SK-N-SH (cell line): ENCODE data around the gene HAPLN2. TPM values are rescaled to one million over a fixed set of nuclear protein-coding genes. Genes with fewer than 3 reads are reported as not detected.

Experiments used
- CTCF ChIA-PET: fragments of 300-600, 350-600 bp; formaldehyde crosslinking; extraction: SDS; loops from one replicate; lab custom pipeline; 2021; lab: Yijun Ruan, JAX
- POLR2A ChIA-PET: fragments of 350-600 bp; sonication (Branson Sonifier 250); formaldehyde crosslinking; extraction: SDS; loops from one replicate; lab custom pipeline; 2020; ENCODE audit warnings: antibody characterized with exemption, inconsistent platforms; lab: Yijun Ruan, JAX
- DNase-seq: peaks from one replicate; pipeline ENCODE4 v3.0.0; 2012
- H2AFZ ChIP-seq: fragments of 200-600 bp; sonication (generic); 2 replicates; pipeline ENCODE4 v1.8.1; 2016; ENCODE audit warnings: antibody characterized with exemption, mild to moderate bottlenecking, low read depth
- H3F3A ChIP-seq: fragments of 200-600 bp; sonication (generic); replicated peaks from 2 replicates; pipeline ENCODE3; 2016; ENCODE audit warnings: antibody characterized with exemption, mild to moderate bottlenecking; ENCODE audit not compliant: insufficient read depth
- H3K27ac ChIP-seq, 2 experiments: fragments of 200-500 bp in 1 of 2; fragments of 200-600 bp in 1 of 2; sonication (Bioruptor generic) in 1 of 2; sonication (generic), shearing (Covaris generic) in 1 of 2; 2 replicates each; pipeline versions ENCODE4 v1.5.1 to v1.6.1; 2014 to 2016; ENCODE audit warnings: low read depth in 2 of 2, inconsistent platforms in 1 of 2, low read length in 1 of 2, mild to moderate bottlenecking in 1 of 2, mixed read lengths in 1 of 2
- H3K27me3 ChIP-seq: fragments of 200-600 bp; sonication (generic), shearing (Covaris generic); 2 replicates; pipeline ENCODE4 v1.6.1; 2016; ENCODE audit warnings: mixed run types; ENCODE audit not compliant: insufficient read depth
- H3K36me3 ChIP-seq, 2 experiments: fragments of 200-500 bp in 1 of 2; fragments of 200-600 bp in 1 of 2; sonication (Bioruptor generic) in 1 of 2; sonication (generic) in 1 of 2; replicated peaks in 1 of 2; 2 replicates each; pipeline versions ENCODE3 to v1.5.1; 2014 to 2016; ENCODE audit warnings: low read length in 1 of 2, mild to moderate bottlenecking in 1 of 2; ENCODE audit not compliant: insufficient read depth in 2 of 2, control insufficient read depth in 1 of 2
- H3K4me1 ChIP-seq, 2 experiments: fragments of 200-500 bp in 1 of 2; fragments of 200-600 bp in 1 of 2; sonication (Bioruptor generic) in 1 of 2; sonication (generic), shearing (Covaris generic) in 1 of 2; 2 replicates each; pipeline versions ENCODE4 v1.5.1 to v1.6.1; 2014 to 2016; ENCODE audit warnings: low read depth in 1 of 2, low read length in 1 of 2, mixed run types in 1 of 2; ENCODE audit not compliant: insufficient read depth in 2 of 2, control insufficient read depth in 1 of 2
- H3K4me2 ChIP-seq: fragments of 200-600 bp; sonication (generic), shearing (Covaris generic); 2 replicates; pipeline ENCODE4 v1.6.1; 2017; ENCODE audit warnings: mixed run types
- H3K4me3 ChIP-seq, 2 experiments: fragments of 200-500 bp in 1 of 2; fragments of 200-600 bp in 1 of 2; sonication (Bioruptor generic) in 1 of 2; sonication (generic), shearing (Covaris generic) in 1 of 2; 2 replicates each; pipeline versions ENCODE4 v1.5.1 to v1.8.1; 2014 to 2016; ENCODE audit warnings: low read depth in 2 of 2, inconsistent platforms in 1 of 2, low read length in 1 of 2, mild to moderate bottlenecking in 1 of 2, mixed read lengths in 1 of 2, moderate library complexity in 1 of 2
- H3K79me2 ChIP-seq: fragments of 200-600 bp; sonication (generic); 2 replicates; pipeline ENCODE4 v1.8.1; 2017; ENCODE audit warnings: mild to moderate bottlenecking; ENCODE audit not compliant: insufficient read depth
- H3K9ac ChIP-seq: fragments of 200-600 bp; sonication (generic); 2 replicates; pipeline ENCODE4 v1.6.1; 2017; ENCODE audit warnings: mixed run types
- H3K9me2 ChIP-seq: fragments of 200-600 bp; sonication (generic); 2 replicates; pipeline ENCODE4 v1.6.1; 2017; ENCODE audit warnings: mixed run types
- H3K9me3 ChIP-seq: fragments of 200-600 bp; sonication (generic); 2 replicates; pipeline ENCODE4 v1.6.1; 2017; ENCODE audit warnings: mixed run types, mild to moderate bottlenecking, moderate library complexity
- H4K20me1 ChIP-seq: fragments of 200-600 bp; sonication (generic); 2 replicates; pipeline ENCODE4 v1.6.1; 2017; ENCODE audit warnings: mild to moderate bottlenecking, mixed run types; ENCODE audit not compliant: insufficient read depth
- CTCF ChIP-seq: fragments of 200-600 bp; sonication (generic); IDR thresholded peaks from 2 replicates; pipeline ENCODE4 v1.6.1; 2017; ENCODE audit warnings: antibody characterized with exemption, mild to moderate bottlenecking, moderate library complexity
- EZH2phosphoT487 ChIP-seq: fragments of 200-600 bp; sonication (generic); IDR thresholded peaks from 2 replicates; pipeline ENCODE4 v1.6.1; 2017; ENCODE audit warnings: low read depth, mixed run types, mild to moderate bottlenecking, antibody characterized with exemption, moderate library complexity, borderline replicate concordance
- GATA2 ChIP-seq: sonication (generic); formaldehyde crosslinking; IDR thresholded peaks from 2 replicates; pipeline ENCODE4 v1.5.0; 2020; ENCODE audit warnings: mild to moderate bottlenecking, missing genetic modification reagents
- MXI1 ChIP-seq: IDR thresholded peaks from 2 replicates; pipeline ENCODE4 v1.6.1; 2012; ENCODE audit warnings: mild to moderate bottlenecking, low read depth, low read length, improper control_type of control experiment
- NFIC ChIP-seq: IDR thresholded peaks from 2 replicates; pipeline ENCODE4 v1.4.0; 2012; ENCODE audit warnings: borderline replicate concordance
- POLR2AphosphoS5 ChIP-seq: IDR thresholded peaks from 2 replicates; pipeline ENCODE4 v1.6.1; 2012; ENCODE audit warnings: low read depth, low read length
- RAD21 ChIP-seq: IDR thresholded peaks from 2 replicates; pipeline ENCODE4 v1.6.1; 2012; ENCODE audit warnings: mild to moderate bottlenecking, low read length
- RCOR1 ChIP-seq: fragments of 150-350 bp; IDR thresholded peaks from 2 replicates; pipeline ENCODE4 v1.6.1; 2017; ENCODE audit warnings: antibody characterized with exemption, low read length
- RXRA ChIP-seq: IDR thresholded peaks from 2 replicates; pipeline ENCODE4 v1.4.0; 2012; ENCODE audit warnings: low read depth, mild to moderate bottlenecking, borderline replicate concordance
- SIN3A ChIP-seq: IDR thresholded peaks from 2 replicates; pipeline ENCODE4 v1.6.1; 2012; ENCODE audit warnings: low read depth, mild to moderate bottlenecking, low read length, moderate library complexity, borderline replicate concordance
- SMC3 ChIP-seq: IDR thresholded peaks from 2 replicates; pipeline ENCODE4 v1.6.1; 2012; ENCODE audit warnings: low read depth, low read length, improper control_type of control experiment
- TAF1 ChIP-seq: IDR thresholded peaks from 2 replicates; pipeline ENCODE4 v1.6.1; 2012; ENCODE audit warnings: low read depth, mild to moderate bottlenecking, low read length, moderate library complexity, borderline replicate concordance
- TEAD4 ChIP-seq: IDR thresholded peaks from 2 replicates; pipeline ENCODE4 v1.4.0; 2012; ENCODE audit warnings: mild to moderate bottlenecking, borderline replicate concordance; ENCODE audit not compliant: insufficient read depth
- WGBS: methylation state at CpG from one replicate; pipeline ENCODE4 v1.1.6; 2017; ENCODE audit warnings: low lambda C conversion rate; 5-methylcytosine and 5-hydroxymethylcytosine counted together
- polyA plus RNA-seq, 3 experiments: library from polyadenylated mRNA; depleted of rRNA; stranded (reverse); fragments of >200 nt; gene quantifications; 2 replicates each; pipeline ENCODE4 v1.2.3, GENCODE V29; 2012

Gene HAPLN2
- polyA plus RNA-seq, 1 of the 3 experiments (the other 2 are of a cell fraction) = 0.20 TPM

GRCh38 chr1:156583821-156584622, 35.2 kb upstream of the HAPLN2 start:
- Histone ChIP-seq H4K20me1 (no peaks in the 10 kb centered on the region), H3K9me3 (no peaks in the 10 kb centered on the region), H3K4me1 (no peaks in the 10 kb centered on the region), H3K79me2 (no peaks in the 10 kb centered on the region), H3K4me3 (no peak overlapping the region), H3K9me2 (no peaks in the 10 kb centered on the region), H3K4me2 (no peak overlapping the region), H3K27me3 (no peaks in the 10 kb centered on the region), H3K36me3 (no peaks in the 10 kb centered on the region), H3K9ac (no peak overlapping the region), H3F3A (no peaks in the 10 kb centered on the region), H2AFZ (peak overlapping the region; percentile 57; the same call in 1 of the 2 replicates), H3K27ac (no peak overlapping the region)
- ChIA-PET CTCF (interaction anchor here (0.5 to 11.1 kb wide), 15 partner anchors 10 to 94 kb away, joined by 3 to 104 read pairs (median 6); partner anchors contain the start of genes GPATCH4, HAPLN2 and NAXE), POLR2A (no interaction called here)
- 54% methylated on average over 19 of the region's 20 CpGs for WGBS
- peak; percentile 78 for DNase-seq
- TF ChIP-seq CTCF (peak; percentile 88), EZH2phosphoT487 (no peak), POLR2AphosphoS5 (no peak), RAD21 (peak; percentile 89), SMC3 (peak; percentile 75), NFIC (no peak)

- Histone ChIP-seq H2AFZ (no peak overlapping the region), H3K36me3 (no peaks in the 10 kb centered on the region), H3K4me1 (no peaks in the 10 kb centered on the region), H3K9me2 (no peaks in the 10 kb centered on the region), H3F3A (no peaks in the 10 kb centered on the region), H3K9ac (no peak overlapping the region), H3K9me3 (no peaks in the 10 kb centered on the region), H3K27me3 (no peaks in the 10 kb centered on the region), H3K4me3 (no peak overlapping the region), H3K79me2 (no peaks in the 10 kb centered on the region), H3K4me2 (no peak overlapping the region), H3K27ac (no peak overlapping the region), H4K20me1 (no peaks in the 10 kb centered on the region)
- peak; percentile 65 for DNase-seq
- ChIA-PET CTCF (interaction anchor here (0.6 to 11.1 kb wide), 18 partner anchors 9 to 199 kb away, joined by 3 to 104 read pairs (median 6); partner anchors contain the start of genes GPATCH4, HAPLN2 and NAXE), POLR2A (interaction anchor here (1.3 kb wide), 1 partner anchor 128 kb away, joined by 3 read pairs; no protein-coding TSS in a partner anchor)
- TF ChIP-seq RCOR1 = no peak
- no peak for TF ChIP-seq TAF1
- no peak for TF ChIP-seq SIN3A
- TF ChIP-seq CTCF = peak; percentile 43
- TF ChIP-seq EZH2phosphoT487 = no peak
- no peak for TF ChIP-seq RAD21
- no peak for TF ChIP-seq TEAD4
- TF ChIP-seq NFIC = no peak
- TF ChIP-seq SMC3 = 0 out of 2 replicates have a peak, but pooled peaks have one; percentile 4
- no peak for TF ChIP-seq GATA2
- TF ChIP-seq MXI1 = no peak
- TF ChIP-seq RXRA = no peak
- WGBS = 54% methylated on average over 11 of the region's 11 CpGs
Measured at GRCh38 chr1:156584813-156585212, 34.4 kb upstream of the HAPLN2 start.
